ENCODE results near the gene PDILT.

Gene PDILT

DNA sequence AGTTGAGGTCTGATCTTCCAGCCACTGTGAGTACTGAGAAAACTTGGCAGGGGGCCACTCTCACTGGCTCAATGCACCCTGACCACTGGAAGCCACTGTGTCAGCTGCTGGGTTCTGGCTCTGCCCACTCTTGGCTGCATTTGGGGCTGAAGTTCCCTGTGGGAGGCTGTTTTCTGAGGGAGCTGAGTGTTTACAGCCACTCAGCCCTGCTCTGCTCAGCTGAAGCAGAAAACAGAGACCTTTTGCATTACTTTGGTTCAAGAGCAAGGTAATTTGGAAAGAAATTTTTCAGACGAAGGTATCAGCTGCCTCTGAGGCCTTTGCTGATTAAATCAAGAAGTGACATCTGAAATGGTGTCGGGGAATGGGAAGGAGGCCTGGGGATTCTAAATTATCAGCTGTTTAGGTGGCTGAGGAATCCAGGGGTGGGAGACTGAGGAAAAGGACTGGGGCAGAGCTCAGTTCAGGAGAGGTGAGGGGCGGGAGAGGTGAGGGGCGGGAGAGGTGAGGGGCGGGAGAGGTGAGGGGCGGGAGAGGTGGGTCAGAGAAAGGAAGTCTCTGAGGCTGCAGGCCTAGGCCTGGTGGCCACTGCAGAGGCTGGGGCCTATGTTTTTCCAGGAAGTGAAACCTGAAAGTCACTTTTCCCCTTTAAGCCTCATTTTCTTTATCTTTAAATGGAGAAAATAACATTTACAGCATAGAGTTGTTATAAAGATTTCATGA lies 5.0 kb upstream of the PDILT start, which contains the start of gene ACSM5:
Gene ACSM5 (plus strand): TSS at position 137 of the 723 bp plus-strand sequence. CDS start 1,951 bp downstream, outside the sequence.
- in situ Hi-C loops (cut with HindIII; ENCODE audit: low sequenced_read_pairs): no loop called here

GRCh38 chr16:20402651-20403050 lies 1.9 kb downstream of the PDILT start:
- in situ Hi-C loops (cut with HindIII; ENCODE audit: low sequenced_read_pairs): no loop called here

- in situ Hi-C loops (cut with HindIII; ENCODE audit: low sequenced_read_pairs): no loop called here
Observed at GRCh38 chr16:20401475-20402016, 3.0 kb downstream of the PDILT start.

DNA sequence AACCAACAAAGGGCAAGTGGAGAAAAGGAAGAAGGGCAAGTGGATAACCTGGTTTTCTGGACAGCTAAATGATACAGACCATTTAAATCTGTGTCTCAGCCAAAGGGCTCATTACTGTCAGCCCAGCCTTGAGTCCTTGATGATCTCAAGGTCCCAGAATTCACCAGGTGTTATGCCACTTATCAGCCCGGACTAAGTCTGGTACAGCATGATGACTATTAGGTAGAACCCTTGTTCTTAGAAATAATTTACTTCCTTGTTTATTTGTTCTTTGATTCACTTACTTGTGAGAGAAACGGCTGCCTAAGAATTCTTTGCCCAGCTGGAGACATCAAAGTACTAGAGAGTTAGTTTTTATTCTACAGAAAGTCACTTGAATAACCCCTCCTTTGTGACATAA lies 3.5 kb downstream of the PDILT start:
- in situ Hi-C loops (cut with HindIII; ENCODE audit: low sequenced_read_pairs): no loop called here

GRCh38 chr16:20399185-20399584 lies 5.4 kb downstream of the PDILT start:
- in situ Hi-C loops (cut with HindIII; ENCODE audit: low sequenced_read_pairs): loop anchor here (25.0 kb wide), 1 partner anchor 487 kb away; no protein-coding TSS in a partner anchor

GRCh38 chr16:20398603-20399002 lies 5.9 kb downstream of the PDILT start:
- in situ Hi-C loops (cut with HindIII; ENCODE audit: low sequenced_read_pairs): loop anchor here (25.0 kb wide), 1 partner anchor 486 kb away; no protein-coding TSS in a partner anchor

DNA sequence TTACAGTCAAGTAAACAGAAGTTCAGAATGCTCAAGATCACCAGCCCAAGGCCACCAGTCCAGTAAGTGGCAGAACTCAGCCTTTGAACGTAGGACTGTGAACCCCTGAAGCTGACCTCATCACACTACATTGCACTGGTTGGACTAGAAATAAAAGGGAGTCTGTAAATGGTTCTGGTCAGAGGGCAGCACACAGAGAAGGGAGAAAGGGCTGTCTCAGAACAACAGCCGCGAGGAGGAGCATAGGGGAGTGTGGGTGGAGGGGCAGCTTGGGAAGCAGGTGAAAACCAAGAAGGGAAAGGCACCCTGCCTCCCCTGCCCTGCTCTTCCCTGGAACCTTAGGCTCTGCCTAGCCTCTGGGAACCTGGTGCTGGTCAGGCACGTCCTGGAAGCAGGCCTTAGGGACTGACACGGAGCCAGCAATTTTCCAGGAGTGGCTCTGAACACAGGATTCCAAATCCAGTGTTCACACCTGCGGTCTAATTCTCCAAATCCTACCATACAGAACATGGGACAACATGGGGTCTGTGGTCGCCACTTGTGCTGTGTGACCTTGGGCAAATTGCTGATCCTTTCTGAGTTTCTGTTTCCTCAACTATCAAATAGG lies 7.0 kb downstream of the PDILT start:
- in situ Hi-C loops (cut with HindIII; ENCODE audit: low sequenced_read_pairs): loop anchor here (25.0 kb wide), 1 partner anchor 485 kb away; no protein-coding TSS in a partner anchor

GRCh38 chr16:20396846-20397467 lies 7.6 kb downstream of the PDILT start:
- in situ Hi-C loops (cut with HindIII; ENCODE audit: low sequenced_read_pairs): loop anchor here (25.0 kb wide), 1 partner anchor 485 kb away; no protein-coding TSS in a partner anchor

GRCh38 chr16:20395946-20396345 lies 8.6 kb downstream of the PDILT start:
- in situ Hi-C loops (cut with HindIII; ENCODE audit: low sequenced_read_pairs): loop anchor here (25.0 kb wide), 1 partner anchor 484 kb away; no protein-coding TSS in a partner anchor

DNA sequence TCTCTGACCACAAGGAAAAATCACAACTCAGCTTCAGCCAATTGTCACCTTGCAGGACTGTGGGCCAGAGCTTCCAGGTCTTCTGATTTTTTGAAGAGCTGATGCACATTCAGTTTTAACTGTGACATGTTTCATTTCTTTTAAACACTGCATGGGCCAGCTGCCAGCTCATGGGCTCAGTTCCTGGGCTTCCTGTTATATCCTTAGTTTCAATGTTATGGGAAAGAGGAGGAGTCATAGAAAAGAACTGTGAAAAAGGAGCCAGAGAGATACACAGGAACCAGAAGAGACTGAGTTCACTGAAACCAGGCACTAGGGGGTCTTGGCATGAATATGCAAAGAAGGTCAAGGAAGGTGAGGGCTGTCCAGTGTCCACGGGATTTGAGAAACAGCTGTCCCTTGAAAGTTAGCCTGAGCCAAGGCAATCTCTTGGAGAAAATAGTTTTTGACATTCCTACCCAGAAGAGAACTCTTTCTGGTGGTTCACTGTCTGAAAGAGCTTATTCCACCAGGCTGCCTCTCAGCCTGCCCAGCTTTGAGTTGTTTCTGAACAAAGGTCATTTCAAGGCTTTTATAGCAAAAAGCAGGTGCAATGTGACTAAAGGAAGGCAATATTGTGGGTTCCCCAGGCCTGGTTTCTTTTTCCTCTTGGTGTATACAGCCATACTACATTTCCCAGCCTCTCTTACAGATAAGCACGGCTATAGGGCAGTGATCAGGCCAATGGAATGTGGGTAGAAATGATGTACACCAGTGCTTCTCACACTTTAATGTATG lies 10.5 kb downstream of the PDILT start:
- in situ Hi-C loops (cut with HindIII; ENCODE audit: low sequenced_read_pairs): loop anchor here (25.0 kb wide), 1 partner anchor 482 kb away; no protein-coding TSS in a partner anchor

DNA sequence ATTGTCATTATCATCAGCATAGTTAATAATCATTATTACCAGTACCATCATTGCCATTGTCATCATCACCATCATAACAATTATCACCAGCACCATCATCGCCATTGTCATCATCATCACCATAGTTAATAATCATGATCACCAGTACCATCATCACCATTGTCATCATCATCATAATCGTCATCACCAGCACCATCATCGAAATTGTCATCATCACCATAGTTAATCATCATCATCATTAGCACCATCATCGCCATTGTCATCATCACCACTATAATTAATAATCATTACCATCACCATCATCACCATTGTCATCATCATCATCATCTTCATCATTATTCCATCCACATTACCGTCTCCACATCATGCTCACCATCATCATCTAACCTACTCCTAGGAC lies 13.5 kb downstream of the PDILT start:
- in situ Hi-C loops (cut with HindIII; ENCODE audit: low sequenced_read_pairs): loop anchor here (25.0 kb wide), 1 partner anchor 479 kb away; no protein-coding TSS in a partner anchor

DNA sequence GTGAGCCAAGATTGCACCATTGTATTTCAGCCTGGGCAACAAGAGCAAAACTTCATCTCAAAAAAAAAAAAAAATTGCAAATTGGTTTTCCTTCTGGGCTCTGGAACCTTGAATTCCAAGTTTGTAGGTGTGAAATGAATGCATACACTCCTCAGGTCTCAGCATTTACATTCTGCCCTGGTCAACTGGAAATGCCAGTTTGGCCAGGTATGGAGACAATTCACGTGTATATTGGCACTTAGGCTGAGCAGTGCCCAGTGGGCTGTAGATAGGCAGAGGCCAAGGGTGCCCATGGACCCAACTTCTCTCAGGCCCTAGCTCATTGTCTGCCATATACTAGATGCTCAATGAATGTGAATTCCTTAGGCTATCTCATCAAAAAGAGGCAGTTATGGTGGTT lies 15.7 kb downstream of the PDILT start:
- in situ Hi-C loops (cut with HindIII; ENCODE audit: low sequenced_read_pairs): loop anchor here (25.0 kb wide), 1 partner anchor 477 kb away; no protein-coding TSS in a partner anchor

- in situ Hi-C loops (cut with HindIII; ENCODE audit: low sequenced_read_pairs): loop anchor here (25.0 kb wide), 1 partner anchor 476 kb away; no protein-coding TSS in a partner anchor
Observed at GRCh38 chr16:20387978-20388377, 16.6 kb downstream of the PDILT start.

DNA sequence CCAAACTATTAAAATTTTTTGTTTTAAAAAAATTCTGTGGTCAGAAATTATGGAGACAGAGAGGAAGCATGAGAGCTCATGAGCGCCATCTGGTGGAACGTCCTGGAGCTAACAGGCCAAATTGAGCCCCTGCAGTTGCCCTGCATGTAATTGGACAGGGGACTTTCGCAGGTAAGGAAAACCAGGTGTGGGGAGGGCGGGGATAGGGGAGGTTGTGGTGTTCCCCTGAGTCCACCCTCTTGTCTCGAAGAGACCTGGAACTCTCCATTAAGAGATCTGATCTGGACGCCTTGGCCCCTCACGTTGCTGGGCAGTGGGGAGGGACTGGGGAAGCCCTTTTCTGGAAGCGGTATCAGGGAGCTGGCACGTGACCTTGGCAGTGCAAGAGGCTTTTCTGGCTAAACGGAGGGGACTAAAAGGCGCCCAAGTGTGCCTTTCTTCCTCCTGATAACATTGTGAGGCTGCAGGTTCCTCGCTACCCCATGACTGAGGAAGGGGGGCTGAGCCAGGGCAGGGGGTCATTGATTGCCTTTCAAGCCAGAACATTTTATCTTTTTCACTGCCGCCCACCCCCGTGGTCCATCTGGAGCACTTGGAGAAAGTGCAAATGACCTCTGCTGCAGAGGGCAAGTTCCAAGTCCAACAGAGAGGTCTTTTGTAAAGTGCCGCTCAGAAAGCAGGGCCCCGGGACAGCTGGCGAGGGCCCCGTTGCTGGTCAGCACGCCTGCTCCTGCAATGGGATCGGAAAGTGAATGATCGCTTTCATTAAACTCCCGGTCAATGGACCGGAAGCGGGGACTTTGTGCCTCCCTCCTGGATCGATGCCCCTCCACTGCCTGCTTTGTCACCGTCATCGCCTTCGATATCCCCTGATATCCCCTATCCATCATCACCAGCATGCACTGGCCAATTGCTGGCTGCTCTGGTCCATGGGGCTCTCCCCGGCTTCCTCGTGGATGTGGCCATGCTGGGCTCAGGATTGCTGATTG lies 18.4 kb downstream of the PDILT start:
- in situ Hi-C loops (cut with HindIII; ENCODE audit: low sequenced_read_pairs): loop anchor here (25.0 kb wide), 1 partner anchor 474 kb away; no protein-coding TSS in a partner anchor

DNA sequence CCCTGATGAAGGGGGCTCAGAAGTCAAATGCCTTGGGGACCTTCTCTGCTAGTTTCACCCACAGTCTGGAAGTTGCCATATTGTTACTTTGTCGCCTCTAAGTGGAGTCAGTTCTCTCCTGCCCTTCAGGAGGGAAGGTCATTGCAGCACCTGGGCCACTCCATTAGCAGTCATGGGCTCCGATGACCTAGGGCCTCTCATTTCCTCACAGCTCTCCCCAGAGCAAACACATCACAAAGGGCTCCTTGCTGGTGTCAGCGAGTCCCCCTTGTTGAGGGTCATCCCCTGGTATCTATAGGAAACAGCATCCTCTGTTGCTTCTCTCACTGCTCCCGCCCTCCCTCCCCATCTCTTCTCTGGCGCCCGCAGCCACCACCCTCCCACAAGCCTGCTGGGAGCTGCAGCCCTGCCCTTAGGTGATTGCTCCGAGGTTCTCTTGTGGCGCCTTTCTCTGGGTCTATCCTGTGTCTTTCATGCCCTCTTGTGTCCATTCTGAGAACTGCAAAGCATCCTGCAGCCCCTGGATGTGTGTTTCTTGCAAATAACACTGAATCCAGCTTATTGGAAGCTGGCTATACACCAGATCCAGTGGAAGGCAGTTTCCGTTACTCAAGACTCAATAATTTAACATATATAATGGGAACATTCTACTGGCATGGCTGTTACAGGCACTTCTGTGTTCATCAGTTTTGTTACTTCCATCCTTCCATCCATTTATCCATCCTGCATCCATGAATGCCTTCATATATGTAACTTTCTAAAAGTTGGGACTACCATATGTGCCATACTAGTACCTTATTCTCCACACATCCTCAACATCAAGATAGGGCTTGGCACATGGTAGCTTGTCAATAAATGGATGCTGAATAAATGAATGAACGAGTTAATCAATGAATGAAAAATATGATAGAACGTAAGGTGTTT lies 21.2 kb downstream of the PDILT start:
- in situ Hi-C loops (cut with HindIII; ENCODE audit: low sequenced_read_pairs): loop anchor here (25.0 kb wide), 1 partner anchor 471 kb away; no protein-coding TSS in a partner anchor

GRCh38 chr16:20382202-20382948 lies 22.2 kb downstream of the PDILT start:
- in situ Hi-C loops (cut with HindIII; ENCODE audit: low sequenced_read_pairs): loop anchor here (25.0 kb wide), 1 partner anchor 470 kb away; no protein-coding TSS in a partner anchor

GRCh38 chr16:20380782-20381181 lies 23.8 kb downstream of the PDILT start:
- in situ Hi-C loops (cut with HindIII; ENCODE audit: low sequenced_read_pairs): loop anchor here (25.0 kb wide), 1 partner anchor 468 kb away; no protein-coding TSS in a partner anchor
